NOMO-1 (cell line): ENCODE results near the gene DOCK10.
A peak's percentile ranks its signal among the peaks of the same experiment; 100 is the strongest.

Experiments
- DNase-seq, 2 experiments: peaks; one replicate each; lab custom pipeline; 2025; ENCODE audit not compliant: unreplicated experiment in 2 of 2; lab: John Stamatoyannopoulos, UW

The DOCK10 gene

GRCh38 chr2:225013425-225014365 is 28.6 kb downstream of the DOCK10 start:
- no peak for DNase-seq

DNA sequence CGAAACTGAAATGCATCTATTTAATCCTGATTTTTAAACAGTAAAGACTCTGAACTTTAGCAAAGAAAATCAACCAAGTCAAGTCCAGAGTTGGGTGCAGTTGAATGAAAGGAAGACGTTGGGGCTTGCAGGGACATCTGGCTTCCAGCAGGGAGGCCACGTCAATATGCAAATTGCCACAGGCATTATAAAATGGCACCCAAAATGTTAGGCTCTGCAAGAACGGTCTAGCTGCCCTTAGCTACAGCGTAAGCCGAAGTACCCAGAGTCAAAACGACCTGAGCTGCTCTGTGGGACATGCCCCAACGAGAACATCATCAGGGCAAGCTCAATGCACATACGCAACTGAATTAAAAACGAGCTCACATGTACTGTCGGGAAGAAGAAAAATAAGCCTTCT is 30.7 kb downstream of the DOCK10 start:
- no peak for DNase-seq

DNA sequence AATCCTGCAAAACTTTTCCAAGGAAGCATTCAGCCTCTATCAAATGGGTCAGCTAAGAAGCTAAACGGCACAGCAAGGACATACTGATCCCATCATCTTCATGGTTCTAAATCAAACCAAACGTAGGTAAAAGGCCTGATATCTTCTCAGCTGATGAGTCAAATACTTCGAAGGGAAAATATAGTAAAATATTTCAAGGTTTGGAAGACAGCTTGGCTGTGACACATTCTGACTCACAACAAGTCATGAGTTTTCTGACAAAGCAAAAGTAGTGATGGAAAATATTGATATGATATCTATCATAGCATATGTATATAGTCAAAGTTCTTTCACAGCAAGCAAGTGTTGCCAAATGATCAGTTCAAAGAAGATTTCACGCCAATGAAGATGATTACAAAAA is 31.5 kb downstream of the DOCK10 start:
- DNase-seq: no peak

- DNase-seq: no peak
Measured at GRCh38 chr2:225009768-225010167, 32.5 kb downstream of the DOCK10 start.

DNA sequence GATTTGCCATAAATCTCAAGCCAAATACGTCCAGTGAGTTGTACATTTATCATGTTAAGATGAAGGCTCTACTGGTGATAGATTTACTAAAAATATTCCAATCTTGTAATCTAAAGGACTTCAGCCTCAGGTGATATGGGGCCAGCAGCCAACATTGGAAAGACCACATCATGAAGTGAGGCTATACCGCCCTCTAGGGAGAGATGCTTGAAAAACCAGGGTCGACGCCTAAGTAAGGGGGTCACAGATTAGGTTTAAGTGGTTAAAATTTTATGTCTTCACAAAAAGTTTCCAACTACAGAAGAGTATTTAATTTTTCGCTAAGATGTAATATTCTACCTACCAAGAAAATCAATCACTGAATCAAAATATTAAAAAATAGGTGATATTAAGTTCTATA is 33.3 kb downstream of the DOCK10 start:
- DNase-seq: peak; percentile 30 to 67

- DNase-seq: peak; percentile 76 to 97
Measured at GRCh38 chr2:225008179-225008856, 34.0 kb downstream of the DOCK10 start.

GRCh38 chr2:225006730-225007129 is 35.5 kb downstream of the DOCK10 start:
- no peak for DNase-seq

DNA sequence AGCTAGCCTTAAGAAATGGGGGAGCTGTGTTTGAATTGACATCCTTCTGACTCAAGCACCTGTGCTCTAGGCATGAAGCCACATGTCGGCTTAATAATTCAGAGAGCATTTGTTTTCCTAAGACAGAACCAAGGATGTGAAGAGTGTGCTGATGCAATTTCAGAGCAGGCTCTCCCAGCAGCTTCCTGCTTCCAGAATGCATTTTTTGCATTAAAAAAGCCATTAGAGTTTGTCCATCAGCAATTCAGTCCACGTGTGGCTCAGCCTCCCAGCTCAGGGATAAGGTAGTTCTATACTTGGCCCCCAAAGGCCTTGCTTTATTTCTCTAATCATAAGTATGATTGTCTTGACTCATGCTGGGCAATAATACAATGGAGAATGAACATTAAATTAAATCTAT is 37.7 kb downstream of the DOCK10 start:
- no peak for DNase-seq

DNA sequence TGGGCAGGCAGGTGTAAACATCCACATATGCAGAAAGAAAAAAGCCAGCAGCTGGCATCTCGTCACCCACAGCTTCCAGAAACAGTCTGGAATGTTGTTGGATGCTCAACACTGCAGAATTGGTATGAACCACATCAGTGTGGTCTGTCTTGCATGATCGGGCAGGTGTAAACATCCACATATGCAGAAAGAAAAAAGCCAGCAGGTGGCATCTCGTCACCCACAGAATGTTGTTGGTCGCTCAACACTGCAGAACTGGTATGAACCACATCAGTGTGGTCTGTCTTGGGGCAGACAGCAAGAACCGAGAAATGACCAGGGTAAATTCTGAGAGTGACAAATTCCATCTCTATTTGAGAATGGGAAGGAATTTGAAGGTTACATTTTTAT is 39.6 kb downstream of the DOCK10 start:
- no peak for DNase-seq

DNA sequence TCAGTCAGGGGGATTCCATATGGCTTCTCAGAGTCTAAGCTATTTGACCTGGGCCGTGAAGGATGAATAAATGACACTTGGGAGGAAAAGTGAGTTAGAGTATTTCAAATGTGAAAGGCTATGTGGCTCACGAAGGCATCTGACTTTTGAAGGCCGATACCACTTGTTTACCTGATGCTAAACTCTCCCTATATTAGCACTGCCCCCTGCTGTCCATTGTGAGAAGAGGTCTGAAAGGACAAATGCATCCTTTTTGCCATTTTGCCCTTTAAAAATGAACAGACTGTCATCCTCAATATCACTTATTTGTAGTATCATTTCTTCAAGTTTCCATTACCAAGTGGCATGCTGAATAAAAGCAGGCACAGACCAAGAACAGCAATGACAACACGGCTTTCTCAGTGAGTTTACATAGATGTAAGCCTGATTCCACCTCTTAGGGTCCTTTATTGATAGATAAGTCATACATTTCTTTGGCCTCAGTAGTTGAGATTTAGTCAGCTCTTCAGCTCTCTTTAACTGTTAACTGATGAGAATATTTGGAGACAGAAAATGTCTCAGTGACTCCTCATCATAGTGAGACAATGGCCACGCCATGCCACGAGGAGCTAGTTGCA is 40.1 kb downstream of the DOCK10 start:
- DNase-seq: peak; percentile 32 to 66

DNA sequence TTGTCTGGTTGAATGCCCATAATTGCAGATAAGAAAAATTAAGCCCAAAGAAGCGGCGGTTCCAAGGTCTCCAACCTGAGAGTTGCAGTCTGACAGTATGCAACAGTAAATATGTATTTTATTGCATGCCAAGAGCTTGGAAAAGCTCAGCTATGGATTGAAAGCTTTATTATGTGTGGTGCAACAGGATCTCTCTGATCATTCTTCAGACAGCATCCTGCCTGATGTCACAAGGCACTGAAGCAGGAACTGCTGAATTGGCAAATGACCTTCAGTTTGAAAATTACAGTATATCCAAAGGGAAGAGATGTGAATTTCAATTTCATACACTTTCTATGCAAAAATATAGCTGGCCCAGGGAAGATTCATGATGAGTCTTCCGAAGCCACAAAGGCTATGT is 42.5 kb downstream of the DOCK10 start:
- peak in 1 of 2 experiments; percentile 34 for DNase-seq

DNA sequence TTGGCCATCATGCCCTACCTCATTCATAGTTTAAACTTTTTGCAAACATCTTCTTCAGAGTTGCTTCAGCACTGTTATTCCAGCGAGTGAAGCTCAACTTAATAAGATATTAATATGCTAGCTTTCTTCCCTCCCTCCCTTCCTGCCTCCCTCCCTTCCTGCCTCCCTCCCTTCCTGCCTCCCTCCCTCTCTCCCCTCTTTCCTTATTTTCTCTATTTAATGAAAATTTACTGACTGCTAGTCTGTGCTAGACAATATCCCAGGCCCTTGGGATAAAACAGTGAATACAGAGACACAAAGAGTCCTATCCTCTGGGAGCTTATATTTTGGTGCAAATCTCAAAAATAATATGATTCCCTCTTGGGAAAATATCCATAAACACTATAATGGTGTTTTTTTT is 42.9 kb downstream of the DOCK10 start:
- DNase-seq: no peak

- no peak for DNase-seq
Measured at GRCh38 chr2:224997802-224998201, 44.5 kb downstream of the DOCK10 start.

- no peak for DNase-seq
Measured at GRCh38 chr2:224995419-224995818, 46.8 kb downstream of the DOCK10 start.

DNA sequence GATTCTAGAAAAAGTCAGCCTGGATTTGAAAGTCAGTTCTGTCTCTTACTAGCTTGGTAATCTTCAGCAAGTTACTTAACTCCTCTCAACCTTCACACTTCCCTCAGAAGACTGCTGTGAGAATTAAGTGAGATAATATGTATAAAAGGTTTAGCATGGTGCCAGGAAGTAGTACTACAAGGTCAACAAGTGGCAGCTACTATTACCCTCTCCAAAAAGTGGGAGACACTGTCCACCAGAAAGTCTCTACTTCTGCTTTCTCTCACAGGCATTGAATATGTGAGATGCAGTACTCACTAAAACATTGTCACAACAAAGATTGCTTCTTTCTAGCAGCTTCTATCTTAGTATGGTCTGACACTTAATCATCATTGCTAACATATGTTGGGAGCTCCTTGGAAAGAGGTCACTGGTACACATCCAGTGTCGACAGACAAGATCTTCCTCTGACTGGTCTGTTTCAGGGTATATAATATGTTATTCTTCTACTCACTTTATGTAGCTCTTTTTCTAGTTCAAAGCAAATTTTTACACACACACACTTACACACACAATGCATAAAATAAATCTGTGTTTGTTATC is 47.9 kb downstream of the DOCK10 start:
- peak in 1 of 2 experiments; percentile 25 for DNase-seq

DNA sequence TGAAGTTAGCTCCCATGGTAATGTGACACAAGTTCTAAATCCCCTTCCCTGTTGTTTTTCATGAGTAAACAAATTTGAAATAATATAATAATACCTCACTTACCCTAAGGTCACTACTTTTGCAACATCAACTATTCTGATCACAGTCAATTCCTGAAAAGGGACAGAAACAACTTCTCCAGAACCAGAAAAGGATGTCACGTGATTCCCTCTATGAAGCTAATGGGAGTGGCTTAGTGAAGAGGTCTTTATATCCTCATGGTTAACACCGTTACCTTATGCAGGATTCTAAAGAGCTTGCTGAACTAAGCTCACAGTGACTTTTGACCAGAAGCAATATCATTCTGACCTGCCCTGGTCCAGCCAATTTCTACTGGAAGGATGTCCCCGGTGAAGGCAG is 51.6 kb downstream of the DOCK10 start:
- DNase-seq: no peak

- no peak for DNase-seq
Measured at GRCh38 chr2:224987733-224988132, 54.5 kb downstream of the DOCK10 start.

GRCh38 chr2:224986477-224986876 is 55.8 kb downstream of the DOCK10 start:
- DNase-seq: no peak

DNA sequence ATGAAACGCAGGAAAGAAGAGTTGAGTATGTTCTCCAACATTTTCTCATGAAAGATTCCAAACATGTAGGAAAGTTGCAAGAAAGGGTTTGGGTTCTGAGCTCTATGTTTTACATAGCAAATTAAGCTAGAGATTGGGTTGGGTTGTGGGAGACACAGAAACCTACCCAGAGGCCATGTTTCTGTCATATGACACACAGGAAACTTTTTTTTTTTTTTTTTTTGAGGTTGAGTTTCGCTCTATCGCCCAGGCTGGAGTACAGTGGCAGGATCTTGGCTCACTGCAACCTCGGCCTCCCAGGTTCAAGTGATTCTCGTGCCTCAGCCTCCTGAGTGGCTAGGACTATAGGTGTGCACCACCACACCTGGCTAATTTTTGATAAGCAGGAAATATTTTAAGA is 57.6 kb downstream of the DOCK10 start:
- DNase-seq: no peak

DNA sequence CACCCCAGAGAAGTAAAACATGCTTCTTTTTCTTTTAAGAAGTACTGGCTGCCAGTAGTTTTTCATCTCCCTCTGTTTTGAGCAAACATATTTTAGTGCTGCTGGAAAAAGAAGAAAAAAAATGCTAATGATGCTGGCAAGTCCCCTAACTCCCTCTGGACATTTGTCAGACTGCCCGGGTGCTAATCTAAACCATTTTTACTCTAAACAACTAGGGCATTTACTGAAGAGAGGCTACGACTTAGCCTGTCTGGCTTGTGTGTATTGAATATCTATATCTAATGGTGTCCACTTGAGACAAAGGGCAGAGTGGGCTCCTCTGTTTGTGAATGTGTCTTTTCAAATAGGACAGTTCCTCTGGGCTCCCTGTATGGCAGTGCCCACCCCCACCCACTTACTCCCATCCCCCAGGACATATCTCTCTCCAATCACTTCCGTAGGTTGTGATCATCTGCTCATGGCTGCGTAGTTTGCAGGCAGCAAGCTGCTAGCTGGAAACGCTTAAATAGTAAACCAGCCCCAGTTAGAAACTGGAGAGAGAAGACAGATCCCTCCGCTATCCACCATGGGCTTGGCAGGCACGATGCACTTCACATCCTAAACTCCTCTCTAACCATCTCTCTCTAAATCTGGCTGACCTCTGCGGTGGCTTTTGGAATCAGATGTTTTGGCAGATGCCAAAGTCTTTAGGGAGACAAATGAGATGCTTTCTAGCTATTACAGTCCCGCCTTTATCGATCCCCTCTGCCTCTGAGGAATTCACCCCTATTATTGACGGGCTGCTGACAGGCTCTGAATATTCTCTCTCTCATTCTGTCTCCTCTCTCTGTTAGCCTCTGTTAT is 58.3 kb downstream of the DOCK10 start:
- DNase-seq: no peak
